Amniotic stem cell (primary cell): ENCODE measurements around the gene ATP12A.

Experiments
- DNase-seq: peaks from one replicate; lab custom pipeline; 2025; lab: John Stamatoyannopoulos, UW

Gene ATP12A

DNA sequence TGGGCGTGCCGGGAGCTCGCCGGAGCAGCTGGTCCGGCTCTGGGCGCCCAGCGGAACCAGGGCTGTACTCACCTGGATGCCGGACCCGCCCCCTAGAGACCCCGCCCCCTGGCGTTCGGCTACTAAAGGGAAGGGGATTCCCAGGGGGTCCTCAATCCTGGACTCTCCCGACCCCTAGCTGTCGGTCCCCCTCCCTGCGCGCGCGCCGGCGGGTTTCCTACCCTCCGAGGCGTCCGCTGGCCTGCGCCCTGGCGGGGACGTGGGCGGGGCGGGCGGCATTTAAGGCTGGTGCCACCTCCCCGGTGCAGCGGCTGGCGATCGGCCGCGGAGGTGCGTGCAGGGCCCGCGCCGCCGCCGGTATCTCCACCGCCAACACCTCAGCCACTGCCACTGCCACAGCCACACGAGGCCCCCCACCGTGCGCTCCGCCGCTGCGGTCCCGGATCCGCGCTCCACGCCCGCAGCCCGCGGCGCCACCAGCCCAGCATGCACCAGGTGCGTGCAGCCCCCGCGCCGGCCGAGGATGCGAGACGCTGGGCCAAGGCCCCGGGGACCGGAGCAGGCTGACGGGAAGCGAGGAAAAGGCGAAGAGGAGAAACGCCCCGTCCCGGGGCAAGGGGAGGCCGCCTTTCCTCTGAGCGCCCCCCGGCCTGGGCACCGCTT lies at the start of gene ATP12A:
Gene ATP12A, plus strand, starts transcription at position 151 of the 663 bp plus-strand sequence. Its CDS starts 336 bp downstream, at position 487.
- DNase-seq = no peak

- no peak for DNase-seq
Measured at GRCh38 chr13:24630851-24631620, 49.2 kb upstream of the ATP12A start.

- DNase-seq = no peak
Measured at GRCh38 chr13:24631922-24632321, 48.3 kb upstream of the ATP12A start.

- no peak for DNase-seq
Measured at GRCh38 chr13:24632382-24633121, 47.7 kb upstream of the ATP12A start.

DNA sequence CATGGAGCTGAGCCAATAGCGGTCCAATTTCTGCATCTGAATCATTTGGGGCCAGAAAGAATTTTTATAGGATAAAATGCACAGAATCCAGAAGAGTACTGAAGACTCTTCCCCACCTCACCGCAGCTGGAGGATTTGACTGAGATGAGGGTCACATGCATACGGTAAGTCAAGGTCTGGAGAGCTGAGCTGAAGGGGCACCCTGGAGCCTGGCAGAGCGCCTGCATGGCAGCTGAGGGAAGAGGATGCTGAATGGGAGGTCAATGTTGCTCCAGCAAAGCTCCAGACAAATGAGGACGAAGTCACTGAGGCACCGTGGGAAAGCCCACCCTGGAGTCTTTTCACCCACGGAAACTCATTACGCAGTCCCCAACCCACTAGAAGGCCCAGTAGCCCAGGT lies 43.4 kb upstream of the ATP12A start:
- DNase-seq = no peak

- DNase-seq = no peak
Measured at GRCh38 chr13:24638096-24638495, 42.1 kb upstream of the ATP12A start.

GRCh38 chr13:24640752-24641151 lies 39.5 kb upstream of the ATP12A start:
- no peak for DNase-seq

DNA sequence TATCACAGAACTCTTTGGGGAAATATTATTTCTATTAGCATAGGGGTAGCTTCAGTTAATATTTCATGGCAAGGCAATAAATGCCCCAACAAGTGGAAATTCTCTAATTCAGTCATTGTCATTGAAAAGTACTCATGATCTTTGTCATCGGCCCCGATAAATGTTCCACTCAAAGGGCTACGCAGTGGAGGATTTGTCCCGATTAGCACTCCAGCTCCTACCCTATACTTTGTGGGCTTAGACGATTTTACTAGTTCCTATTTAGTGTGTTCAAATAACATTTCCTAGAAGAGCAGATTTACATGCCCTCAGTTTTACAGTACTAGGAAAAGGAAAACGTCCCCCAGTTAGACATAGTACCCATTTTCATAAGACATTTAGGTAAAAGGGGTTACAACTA lies 38.0 kb upstream of the ATP12A start:
- DNase-seq = no peak

- DNase-seq = no peak
Measured at GRCh38 chr13:24644036-24644435, 36.2 kb upstream of the ATP12A start.

- DNase-seq = no peak
Measured at GRCh38 chr13:24648271-24648670, 31.9 kb upstream of the ATP12A start.

GRCh38 chr13:24648983-24649687 lies 31.1 kb upstream of the ATP12A start:
- no peak for DNase-seq

GRCh38 chr13:24649688-24650043 lies 30.5 kb upstream of the ATP12A start:
- no peak for DNase-seq

GRCh38 chr13:24650161-24650560 lies 30.0 kb upstream of the ATP12A start:
- no peak for DNase-seq

GRCh38 chr13:24651718-24652345 lies 28.4 kb upstream of the ATP12A start:
- no peak for DNase-seq

DNA sequence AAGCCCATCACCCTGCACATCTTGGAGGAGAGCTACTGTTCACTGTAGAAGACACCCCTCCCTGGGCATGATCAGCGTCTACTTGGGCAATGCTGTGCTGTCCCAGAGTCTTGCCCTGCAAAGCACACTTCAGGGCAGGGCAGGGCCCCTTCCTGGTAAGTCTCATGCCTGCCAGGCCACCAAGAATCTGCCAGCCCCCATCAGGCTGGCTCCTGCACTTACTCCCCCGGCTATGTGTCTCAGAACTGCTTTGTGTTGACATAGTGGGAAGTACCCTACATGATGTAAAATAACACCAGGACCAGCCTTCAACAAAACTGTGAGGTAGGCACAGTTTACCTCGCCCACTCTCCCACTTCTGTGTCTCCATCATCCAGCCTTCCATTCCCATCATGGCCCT lies 27.8 kb upstream of the ATP12A start:
- DNase-seq = no peak

GRCh38 chr13:24654741-24655140 lies 25.5 kb upstream of the ATP12A start:
- DNase-seq = no peak

- no peak for DNase-seq
Measured at GRCh38 chr13:24659239-24659638, 21.0 kb upstream of the ATP12A start.

- DNase-seq = no peak
Measured at GRCh38 chr13:24660023-24660741, 20.0 kb upstream of the ATP12A start.

DNA sequence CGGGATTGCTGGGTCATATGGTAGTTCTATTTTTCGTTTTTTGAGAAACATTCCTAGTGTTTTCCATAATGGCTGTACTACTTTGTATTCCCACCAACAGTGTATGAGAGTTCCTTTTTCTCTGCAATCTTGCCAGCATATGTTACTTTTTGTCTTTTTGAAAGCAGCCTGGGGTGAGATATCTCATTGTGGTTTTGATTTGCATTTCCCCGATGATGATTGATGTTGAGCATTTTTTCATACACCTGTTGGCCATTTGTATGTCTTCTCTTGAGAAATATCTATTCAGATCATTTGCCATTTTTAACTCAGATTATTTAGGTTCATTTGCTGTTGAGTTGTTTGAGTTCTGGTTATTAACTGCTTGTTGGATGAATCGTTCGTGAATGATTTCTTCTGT lies 18.5 kb upstream of the ATP12A start:
- DNase-seq = no peak

- no peak for DNase-seq
Measured at GRCh38 chr13:24662195-24663088, 17.8 kb upstream of the ATP12A start.
